ENCODE results near the gene NECTIN1.
A peak's percentile ranks its signal among the peaks of the same experiment; 100 is the strongest.

Gene NECTIN1

DNA sequence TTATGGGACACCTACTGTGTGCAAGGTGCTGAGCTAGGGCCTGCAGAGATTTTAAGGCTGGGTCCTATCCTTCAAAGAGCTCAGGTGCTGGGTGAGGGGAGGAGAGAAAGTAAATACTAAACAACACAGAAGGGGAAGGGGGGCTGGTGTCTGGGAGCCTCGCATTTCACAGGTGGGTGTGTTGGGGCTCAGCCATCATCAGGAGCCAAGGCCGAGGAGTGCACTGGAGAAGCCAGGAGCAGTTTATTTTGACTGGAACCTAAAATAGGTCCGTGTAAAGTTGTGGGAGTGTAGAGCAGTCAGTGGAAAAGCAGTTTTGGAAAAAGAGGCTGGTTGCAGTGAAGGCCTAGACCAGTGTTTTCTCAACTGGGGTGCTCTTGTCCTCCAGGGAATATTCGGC, 17.5 kb downstream of the NECTIN1 start:
- DNase-seq, result no peak

DNA sequence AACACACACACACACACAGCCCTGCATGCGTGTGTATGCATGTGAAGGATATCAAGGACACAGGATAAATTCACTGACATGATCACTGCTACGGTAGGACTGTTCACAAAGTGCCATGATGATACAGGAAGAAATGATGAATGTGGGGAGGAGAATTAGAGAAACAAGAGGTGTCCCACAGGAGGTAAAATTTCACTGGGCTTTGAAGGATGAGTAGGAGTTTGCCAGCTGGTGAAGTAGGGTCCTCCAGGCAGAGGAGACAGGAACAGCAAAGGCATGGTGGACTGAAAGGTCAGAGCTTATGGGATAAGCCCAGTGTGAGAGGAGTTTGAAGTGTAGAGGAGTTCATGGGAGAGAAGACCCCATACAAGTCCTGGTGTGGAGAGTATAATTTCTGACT, 18.6 kb downstream of the NECTIN1 start:
- DNase-seq, result no peak

DNA sequence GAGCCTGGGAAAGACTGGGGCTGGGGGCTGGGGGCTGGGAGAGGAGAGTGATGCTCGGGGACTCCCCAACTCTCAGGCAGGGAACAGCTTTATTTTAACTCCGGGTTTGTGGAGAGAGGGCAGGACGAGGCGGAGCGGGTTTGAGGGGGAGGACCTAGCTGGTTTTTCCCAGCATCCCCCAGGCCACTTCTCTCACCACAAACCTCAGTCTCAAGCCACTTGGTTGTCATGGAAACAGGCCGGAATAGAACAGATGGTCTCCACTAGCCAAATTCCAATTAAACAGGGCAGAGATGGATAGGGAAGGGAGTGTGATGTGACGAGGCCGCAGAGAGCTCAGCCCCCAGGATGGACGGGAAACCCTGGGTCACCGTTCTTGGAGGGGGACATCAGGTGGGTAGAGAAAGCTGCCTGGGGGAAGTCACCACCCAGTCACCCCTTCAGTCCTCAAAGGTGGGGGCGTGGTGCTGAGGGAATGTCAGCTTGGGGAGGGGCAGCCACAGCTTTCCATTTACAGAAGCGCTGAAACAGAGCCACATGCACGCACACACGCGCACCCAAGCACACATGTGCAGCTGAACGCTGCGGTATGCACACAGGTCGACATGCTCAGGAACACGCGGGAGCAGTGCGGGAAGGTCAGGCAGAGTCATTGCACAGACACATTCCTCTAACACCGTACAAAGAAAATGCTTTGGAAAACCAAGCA, 19.2 kb downstream of the NECTIN1 start:
- peak; percentile 76 to 92 for DNase-seq

DNA sequence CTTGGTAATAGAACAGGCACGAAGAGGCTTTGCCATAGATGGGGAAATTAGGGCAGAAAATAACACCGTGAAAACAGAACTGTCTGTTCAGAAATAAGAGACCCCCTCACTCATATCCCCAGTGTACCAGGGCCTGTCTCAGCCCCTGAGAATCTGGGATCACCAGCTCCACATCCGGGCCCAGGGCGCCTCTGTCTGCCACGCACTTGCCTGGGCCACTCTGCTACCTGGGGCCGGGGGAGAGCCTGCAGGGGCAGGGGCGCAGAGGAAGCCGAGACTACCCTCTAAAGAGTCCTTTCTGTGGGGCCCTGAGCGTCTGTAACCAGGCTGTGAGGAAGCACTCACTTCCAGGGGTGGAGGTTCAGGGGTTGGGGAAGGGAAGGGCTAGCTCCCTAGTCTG, 19.8 kb downstream of the NECTIN1 start:
- no peak for DNase-seq

DNA sequence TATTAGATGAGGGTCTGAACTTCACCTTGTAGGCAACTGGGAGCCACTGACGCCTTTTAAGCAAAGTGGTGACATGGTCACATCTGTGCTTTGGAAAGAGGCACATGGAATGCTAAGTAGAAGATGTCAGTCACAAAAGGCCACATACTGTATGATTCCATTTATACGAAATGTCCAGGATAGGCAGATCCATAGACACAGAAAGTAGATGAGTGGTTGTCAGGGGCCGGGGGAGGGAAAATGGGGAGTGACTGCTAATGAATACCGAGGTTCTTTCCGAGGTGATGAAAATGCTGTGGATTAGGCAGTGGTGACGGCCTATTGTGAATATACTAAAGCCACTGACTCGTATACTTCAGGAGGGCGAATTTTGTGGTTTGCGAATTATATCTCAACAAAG, 20.6 kb downstream of the NECTIN1 start:
- DNase-seq, result no peak

DNA sequence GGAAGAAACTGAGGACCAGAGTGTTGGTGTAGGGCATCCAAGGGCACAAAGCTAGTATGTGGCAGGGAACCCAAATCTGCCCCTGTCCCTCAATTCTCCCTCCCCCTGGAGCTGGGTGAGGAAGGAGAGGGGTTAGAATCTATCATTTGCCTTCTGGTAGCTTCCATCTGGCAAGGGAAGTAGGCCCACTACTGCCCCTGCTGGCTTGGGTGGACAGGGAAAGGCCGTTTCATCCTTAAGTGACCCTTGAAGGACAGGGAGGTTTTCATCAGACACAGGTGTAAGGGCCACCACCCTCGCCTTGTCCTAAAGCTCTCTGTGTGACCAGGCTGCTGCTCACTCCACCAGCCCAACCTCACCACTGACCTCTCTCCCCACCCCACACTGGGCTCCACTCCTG, 22.1 kb downstream of the NECTIN1 start:
- DNase-seq, result no peak

DNA sequence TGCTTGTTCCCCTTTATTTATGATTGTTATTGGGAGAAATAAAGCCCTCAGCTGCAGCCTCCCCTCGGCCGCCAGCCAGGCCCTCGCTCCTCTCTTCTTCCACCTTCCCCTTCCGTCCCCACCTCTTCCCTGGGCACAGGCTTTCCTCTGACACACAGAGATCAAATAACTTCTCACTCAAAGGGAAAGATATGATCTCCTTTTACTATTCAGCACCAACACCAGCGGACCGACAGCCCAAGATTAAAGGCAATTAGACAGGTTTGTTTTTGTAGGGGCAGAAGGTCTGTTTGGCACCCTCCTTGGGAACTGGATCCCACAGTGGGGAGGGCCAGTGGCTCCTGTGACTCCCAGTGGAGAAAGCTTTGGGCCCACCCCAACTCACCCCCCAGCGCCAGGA, 23.0 kb downstream of the NECTIN1 start:
- no peak for DNase-seq

DNA sequence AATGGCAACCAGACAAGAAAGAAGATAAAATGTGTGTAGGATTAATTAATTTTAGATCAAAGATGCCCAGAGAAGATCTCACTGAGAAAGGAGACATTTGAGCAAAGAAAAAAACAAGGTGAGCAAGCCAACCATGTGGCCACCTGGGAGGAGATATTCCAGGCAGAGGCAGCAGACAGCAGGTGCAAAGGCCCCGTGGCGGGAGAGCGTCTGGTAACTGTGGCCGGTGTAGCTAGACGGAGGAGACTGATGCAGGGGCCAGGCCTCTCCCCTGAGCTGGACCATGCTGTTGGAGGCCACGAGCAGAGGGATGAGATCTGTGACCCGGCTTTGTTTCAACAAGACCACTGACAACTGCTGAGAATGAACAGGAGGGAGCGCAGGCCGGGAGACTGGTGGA, 23.6 kb downstream of the NECTIN1 start:
- DNase-seq, result no peak

DNA sequence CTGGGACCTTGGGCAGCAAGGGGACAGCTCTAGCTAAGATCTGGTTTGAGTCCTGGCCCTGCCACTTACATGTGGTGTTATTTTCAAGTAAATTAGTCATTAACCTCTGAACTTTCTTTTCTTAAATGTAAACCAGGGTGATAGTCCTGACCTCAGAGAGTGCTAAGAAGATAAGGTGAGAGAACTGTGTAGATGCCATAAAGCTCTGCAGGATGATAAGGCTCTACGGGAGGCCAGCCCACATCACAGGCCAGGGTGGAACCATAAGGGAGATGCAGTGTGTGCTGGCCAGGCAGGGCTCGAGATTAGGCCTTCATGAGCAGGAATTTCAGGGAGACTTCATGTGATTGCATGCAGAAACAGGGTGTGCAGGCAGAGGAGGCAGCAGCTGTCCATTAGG, 24.2 kb downstream of the NECTIN1 start:
- no peak for DNase-seq

DNA sequence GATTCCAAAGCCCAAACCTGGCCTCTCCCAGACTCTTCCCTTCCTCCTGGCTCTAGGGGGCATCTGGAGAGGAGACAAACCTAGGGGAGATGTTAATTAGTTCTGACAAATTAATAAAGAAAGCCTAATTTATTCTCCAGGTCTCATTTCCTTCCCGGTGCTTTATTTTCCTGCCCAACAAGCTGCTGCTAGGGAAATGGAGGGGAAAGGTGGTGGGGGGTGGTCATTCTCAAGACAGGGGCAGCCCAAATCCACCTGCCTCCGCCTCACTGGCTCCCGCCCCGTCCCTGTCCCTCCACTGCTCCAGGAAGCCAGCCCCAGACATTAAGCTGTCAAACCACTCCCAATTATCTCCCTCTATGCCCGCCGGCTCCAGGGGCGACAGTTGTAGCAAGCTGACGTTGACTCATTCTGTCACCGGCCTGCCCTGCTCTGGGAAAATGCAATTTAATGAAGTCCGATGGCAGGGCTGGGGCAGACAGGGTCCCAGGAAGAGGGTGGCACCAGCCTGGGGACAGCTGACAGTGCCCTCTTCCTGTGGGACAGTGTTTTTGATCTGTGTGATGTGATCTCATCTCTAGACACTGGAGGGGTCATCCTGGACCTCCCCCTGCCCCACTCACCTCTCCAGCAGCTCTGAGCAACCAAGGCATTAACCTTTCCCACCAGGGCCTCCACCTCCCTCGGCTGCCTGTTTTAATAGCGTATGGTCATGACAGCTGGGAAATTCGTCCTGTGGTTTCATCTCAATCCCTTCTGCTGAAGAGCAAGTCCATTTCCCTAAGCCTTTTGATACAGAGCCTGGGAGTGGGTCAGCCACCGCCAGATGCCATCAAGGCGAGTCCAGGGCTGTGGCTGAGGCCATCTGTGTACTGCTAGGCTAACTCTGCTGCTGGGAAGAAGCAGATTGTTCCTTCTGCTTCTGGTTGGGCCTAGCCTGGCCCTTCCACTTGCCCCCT, 27.1 kb downstream of the NECTIN1 start:
- DNase-seq, result no peak

DNA sequence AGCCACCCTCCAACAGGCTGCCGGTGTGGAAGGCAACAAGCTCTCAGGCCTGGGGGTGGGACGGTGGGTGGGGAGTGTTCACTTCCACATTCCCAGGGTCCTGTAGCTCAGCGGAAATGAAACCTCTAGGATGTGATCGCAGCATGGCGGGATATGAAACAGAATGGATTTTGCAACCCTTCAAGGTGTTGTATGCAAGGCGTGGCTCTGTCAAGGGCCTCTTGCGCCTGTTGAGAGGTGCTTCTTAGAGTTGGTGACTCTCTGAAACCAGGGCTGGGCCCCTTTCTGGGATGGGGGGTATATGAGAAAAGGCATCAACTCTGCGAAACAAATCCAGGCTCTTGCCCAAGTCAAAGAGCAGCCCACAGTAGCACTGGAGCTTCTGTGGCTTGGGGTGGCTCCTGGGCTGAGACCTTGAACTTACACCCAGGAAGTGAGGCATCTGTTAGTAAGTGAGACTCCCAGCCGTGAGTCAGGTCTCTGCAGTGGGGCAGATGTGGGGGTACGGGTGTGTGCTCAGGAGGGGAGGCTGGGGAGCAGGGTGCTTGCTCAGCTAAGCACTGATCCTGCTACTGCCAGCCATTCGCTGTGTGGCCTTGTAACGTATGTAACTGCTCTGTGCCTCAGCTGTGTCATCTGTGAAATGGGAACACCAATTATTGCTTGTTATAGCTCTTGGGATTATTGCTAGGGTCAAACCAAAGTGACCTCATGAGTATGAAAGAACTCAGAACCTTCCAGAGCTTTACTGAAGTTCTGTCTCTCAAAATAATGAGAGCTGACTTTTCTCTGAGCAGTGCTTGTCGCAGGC, 28.3 kb downstream of the NECTIN1 start:
- DNase-seq, result peak in 1 of 2 experiments; percentile 16

DNA sequence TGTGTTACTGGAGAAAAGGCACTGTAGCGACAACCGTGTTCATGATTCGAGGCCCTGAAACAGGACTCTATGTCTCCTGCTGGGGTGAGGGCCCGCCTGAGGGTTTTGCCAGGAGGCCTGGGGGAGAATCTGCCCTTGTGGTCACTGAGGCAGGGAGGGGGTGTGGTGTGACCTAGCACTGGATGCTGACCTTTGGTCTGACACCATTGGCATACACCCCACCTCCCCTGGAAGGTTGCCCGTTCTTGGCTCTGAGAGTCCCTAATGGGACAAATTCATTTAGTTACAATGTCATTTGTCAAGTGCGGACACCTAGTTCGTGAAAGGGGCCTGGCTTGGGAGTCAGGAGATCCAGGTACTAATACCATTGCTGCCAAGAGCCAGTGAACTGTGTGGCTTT, 29.0 kb downstream of the NECTIN1 start:
- no peak for DNase-seq

DNA sequence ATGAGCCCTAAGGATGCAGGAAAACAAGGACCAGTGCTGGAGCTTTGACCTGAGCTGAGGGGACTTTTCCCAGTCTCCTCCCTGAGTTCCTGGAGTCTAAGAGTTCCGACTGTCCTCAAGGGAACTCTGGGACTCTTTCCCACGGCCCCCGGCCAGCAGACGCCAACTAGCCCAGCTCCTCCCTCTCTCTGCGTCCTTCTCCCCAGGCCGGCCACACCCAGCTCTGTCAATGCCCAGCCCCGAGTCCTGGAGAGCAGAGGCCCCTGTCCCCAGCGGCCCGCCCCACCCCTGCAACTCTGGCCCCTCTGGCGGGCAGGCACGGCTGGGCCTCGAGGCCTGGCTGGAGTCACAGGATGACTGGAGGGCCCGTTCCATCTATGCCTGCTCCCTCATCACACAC, 29.8 kb downstream of the NECTIN1 start:
- DNase-seq, result no peak

DNA sequence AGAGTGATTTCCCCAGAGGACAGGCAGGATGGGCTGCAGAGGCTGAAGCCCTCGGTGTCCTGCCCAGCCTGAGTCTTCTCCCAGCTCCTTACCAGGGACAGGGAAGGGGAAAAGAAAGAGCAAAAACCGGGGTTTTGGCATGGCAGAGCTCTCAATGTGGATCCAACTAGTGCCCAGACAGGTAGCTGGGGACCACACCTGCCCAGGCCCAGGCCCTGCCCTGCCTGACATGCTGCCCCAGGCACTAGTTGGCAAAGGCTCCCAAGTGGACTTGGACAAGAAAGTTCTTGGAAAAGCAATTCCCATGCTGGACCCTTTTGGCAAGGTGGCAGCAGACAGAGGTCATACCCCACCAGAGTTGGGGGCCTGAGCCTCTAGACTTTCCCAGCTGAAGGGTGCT, 31.1 kb downstream of the NECTIN1 start:
- no peak for DNase-seq

DNA sequence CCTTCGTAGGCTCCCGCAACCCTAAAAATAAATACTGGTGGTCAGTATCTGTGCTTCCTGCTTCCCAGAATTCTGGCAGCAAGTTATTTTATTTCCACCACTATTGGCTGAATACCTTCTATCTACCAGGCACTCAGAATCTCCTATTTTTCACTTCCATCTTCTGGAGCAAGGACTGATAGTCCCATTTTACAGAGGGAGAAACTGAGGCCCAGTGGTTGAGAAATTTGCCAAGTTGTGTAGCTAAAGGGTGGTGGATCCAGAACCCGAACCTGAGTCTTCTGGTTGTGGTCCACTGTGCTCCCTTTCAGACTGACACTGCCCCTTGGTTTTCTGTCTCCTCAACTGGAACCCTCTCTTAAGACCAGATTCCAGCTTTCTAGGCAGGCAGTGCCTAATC, 31.6 kb downstream of the NECTIN1 start:
- DNase-seq, result no peak

DNA sequence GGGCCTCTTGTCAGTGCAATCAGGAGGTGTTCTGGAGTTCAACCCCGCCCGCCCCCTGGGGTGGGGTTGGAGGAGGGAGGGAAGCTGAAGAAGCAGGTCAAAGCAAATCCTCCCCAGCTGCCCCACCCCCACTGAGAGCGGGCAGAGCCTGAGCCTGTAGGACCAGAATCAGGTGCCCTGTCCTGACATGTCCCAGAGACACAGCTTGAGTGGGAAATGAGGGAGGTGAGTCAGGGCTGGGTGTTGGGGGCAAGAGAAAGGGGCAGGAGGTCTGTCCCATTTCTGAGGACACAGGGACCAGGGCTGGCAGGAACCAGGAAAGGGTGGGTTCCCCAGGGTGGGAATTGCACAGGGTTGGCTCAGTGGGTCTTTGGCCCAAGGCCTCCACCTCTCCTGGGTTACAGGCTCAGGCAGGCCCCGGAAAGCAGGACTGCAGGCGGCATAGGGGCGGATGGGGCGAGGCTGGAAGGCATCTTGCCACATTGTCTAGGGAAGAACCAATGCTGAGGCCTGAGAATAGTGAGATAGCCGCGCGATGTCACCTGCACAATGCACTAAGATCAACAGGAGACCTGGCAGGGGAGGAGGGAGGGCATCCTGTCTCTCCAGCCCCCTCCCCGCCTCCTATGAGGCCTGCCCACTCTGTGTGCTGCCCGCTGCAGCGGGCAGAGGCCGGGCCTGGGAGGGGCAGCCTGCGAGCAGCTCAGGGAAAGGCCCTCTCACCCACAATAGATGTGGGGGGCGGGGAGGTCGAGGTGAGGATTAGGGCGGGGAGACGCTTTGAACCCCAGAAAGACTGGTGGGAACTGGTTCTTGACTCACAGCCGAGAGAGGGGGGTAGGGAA, 32.4 kb downstream of the NECTIN1 start:
- no peak for DNase-seq

DNA sequence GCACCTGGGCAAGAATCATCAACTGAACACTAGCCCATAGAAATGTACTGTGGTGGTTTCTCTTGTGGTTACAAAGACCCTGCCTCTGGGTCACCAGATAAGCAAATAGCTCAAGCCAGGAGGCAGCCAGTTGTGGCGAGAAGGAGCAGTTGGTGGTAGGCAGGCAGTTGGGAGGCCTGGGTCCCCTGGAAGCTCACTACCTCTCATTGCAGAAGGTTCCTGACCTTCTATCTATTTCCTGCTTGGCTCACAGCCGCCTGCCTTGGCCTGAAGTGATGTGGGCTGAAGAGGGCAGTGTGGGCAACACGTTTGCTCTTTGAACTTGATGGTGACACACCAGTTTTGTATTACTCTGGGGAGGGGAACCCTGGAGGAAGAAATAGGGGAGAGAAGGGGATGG, 34.7 kb downstream of the NECTIN1 start:
- no peak for DNase-seq

DNA sequence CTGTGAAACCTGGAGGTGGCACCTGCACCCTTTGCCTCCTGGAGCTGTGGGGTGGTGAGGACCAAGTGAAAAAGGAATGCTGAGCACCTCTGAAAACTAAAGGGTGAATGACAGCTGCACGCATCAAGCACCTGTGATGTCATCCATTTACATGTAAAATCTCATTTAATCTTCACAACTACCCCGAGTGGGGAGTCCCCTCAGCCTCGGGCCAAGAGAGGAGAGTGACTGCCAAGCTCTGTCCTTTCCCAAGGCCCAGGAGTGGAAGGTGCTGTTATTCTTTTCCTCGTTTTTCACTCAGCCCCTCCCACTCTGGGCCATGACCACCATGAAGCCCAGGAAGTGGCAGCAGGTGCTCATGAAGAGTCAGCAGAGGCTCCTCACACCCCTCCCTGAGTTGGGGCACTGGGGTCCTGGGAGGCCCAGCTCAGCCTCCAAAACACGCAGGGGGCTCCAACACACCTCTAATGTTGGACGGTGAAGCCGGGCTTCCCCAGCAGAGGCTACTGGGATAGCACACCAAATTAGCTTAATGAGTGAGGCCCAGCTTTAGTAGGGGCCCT, 35.7 kb downstream of the NECTIN1 start:
- no peak for DNase-seq

DNA sequence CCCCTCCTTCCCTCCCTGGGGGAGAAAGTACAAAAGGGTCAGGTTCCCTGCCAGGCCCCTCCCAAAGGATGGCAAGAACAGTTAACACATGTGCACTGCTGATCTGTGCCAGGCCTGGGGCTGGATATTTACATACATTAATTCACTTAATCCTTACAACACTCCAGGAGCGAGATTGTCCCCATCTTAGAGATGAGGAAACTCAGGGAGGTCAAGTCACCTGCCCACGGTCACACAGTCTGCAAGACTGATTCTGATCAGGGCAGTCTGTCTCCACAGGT, 36.5 kb downstream of the NECTIN1 start:
- DNase-seq, result no peak

DNA sequence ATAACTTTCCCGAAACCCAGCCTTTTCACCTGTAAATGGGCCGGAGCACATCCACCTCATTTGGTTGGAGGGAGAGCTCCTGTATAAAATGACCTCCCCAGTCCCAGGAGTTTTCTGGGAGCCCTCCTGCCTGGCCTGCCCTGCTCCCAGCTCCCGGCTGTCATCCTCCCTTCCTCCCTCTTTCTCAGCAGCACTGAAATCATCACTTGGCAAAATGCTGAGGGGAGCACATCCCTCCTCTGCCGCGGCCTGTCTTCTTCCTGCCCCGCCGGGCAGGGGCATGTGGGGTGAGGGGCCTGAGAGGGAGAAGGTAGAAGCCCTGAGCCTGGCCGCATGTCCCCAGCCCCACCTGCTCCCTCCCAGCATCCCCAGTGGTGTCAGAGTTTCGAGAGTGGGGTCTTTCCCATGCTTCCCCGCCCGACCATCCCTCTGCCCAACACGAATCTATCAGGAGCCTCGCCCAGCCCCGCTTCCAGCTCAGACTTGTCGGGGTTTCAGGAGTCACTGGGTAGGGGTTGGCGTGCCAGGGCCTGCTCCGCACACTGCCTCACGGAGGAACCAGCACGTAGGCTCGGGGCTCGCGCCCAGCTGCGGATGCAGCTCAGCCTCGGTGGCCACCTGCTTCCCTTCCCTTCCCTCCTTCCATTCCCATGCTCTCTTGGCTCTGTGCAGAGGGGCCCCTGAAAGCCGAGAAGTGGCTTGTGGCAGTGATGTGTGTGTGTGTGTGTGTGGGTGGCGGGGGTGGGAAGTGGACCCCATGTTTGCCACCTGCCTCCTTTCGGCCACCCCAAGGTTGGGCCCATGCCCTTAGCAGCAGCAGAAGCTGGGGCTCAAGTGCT, 37.1 kb downstream of the NECTIN1 start:
- DNase-seq, result no peak

DNA sequence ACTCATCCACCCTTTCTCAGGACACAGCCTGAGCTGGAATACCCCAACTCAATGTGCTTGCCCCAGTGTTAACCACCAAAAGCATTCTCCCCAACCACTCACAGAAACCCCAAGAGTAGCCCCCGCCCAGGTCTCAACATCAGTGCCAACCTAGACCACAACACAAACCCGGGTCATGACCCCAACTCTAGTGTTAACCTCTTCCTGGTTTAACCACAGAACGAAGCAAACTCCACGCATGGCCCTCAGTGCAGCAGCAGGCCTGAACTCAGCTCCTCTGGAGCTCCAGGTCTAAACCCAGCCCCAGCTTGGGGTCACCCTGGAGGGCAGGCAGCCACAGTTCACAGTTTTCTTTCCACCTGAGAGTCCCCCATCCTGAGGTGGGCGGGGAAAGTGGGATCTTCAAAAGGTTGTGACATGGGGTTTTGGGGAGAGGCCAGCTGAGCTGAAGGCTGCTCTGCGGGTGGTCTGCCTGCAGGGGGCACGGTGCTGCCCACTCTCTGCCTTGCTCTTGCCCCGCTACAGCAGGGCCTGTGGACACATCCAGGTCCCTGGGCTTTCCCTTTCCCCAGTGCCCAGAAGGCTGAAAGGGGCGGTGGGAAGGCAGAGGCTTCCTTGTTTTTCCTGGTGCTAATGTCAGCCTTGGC, 37.9 kb downstream of the NECTIN1 start:
- no peak for DNase-seq
